ENCODE measurements around the gene AP5B1. TPM values are rescaled to one million over a fixed set of nuclear protein-coding genes. Genes with fewer than 3 reads are reported as not detected.

Gene AP5B1
- total and polyA plus RNA-seq, 2 experiments from 2014 or later, result 3.1 to 16.1 TPM

GRCh38 chr11:65790902-65791650 is 10.3 kb upstream of the AP5B1 start (continued):
- TF ChIP-seq ZNF462 (CRISPR knock-in tag; IDR thresholded peaks at IDR 0.05) (no peak), JUNB (IDR thresholded peaks at IDR 0.05; ENCODE audit: unreplicated experiment) (no peak), ZNF114 (CRISPR knock-in tag; IDR thresholded peaks at IDR 0.05) (no peak), STAT1 (IDR thresholded peaks at IDR 0.05; ENCODE audit: unreplicated experiment) (no peak), POLR2AphosphoS5 (IDR thresholded peaks at IDR 0.05; ENCODE audit: low read depth) (no peak), EZH2phosphoT487 (IDR thresholded peaks at IDR 0.05; ENCODE audit: unreplicated experiment) (no peak)

- no peaks in the 10 kb centered on the region; the same call in 2 of the 3 replicates for H3K36me3 Mint-ChIP-seq (ENCODE audit: low read depth)
- H3K9me3 Mint-ChIP-seq, result no peaks in the 10 kb centered on the region; the same call in 2 of the 3 replicates
- Histone ChIP-seq H2AFZ (no peak overlapping the region), H3K27ac (ENCODE audit: low read depth) (no peak overlapping the region), H3K27me3 (ENCODE audit: insufficient read depth) (peaks cover 36% of the 10 kb centered on the region), H3K4me3 (no peak overlapping the region), H3K79me2 (replicated peaks; ENCODE audit: insufficient read depth) (no peaks in the 10 kb centered on the region; the same call in 1 of the 2 replicates), H3K4me1 (ENCODE audit: insufficient read depth) (peaks cover 29% of the 10 kb centered on the region), H3K36me3 (ENCODE audit: insufficient read depth) (no peaks in the 10 kb centered on the region), H3F3A (replicated peaks; ENCODE audit: low read depth) (no peaks in the 10 kb centered on the region), H3K4me2 (no peak overlapping the region), H3K9me2 (ENCODE audit: insufficient read depth) (0 out of 2 replicates have a peak, but pooled peaks cover 2% of the 10 kb centered on the region), H4K20me1 (replicated peaks; ENCODE audit: insufficient read depth) (no peaks in the 10 kb centered on the region)
- no peak for TF ChIP-seq POLR2AphosphoS5 (IDR thresholded peaks at IDR 0.05; ENCODE audit: low read depth)
- no peak for TF ChIP-seq EZH2 (IDR thresholded peaks at IDR 0.05; ENCODE audit: low read depth, unreplicated experiment)
- no peak for TF ChIP-seq ETS1 (IDR thresholded peaks at IDR 0.05)
- TF ChIP-seq NANOG (IDR thresholded peaks at IDR 0.05; ENCODE audit: borderline replicate concordance), result no peak
- no peak for TF ChIP-seq ZNF114 (CRISPR knock-in tag; IDR thresholded peaks at IDR 0.05)
- peaks cover 37% of the 10 kb centered on the region for H3K27me3 Mint-ChIP-seq (ENCODE audit: insufficient read depth, low read depth, poor library complexity)
- no peak overlapping the region for H3K27ac Mint-ChIP-seq
- DNase-seq (ENCODE audit: low spot score), result no peak
- H3K4me1 Mint-ChIP-seq, result peaks cover 35% of the 10 kb centered on the region
- peak; percentile 1; the same call in 1 of the 3 replicates for ATAC-seq
- H3K4me3 Mint-ChIP-seq, result no peak overlapping the region
These were observed 9.5 kb upstream of the AP5B1 start for GRCh38 chr11:65790104-65790901.

Data from GM23338 (cell line).